ENCODE data around the gene SPINK8.
"Not testable (repeated sequence)": the region's sequence is repeated elsewhere in the genome, so short reads cannot be mapped to it uniquely, and the experiment has no call there.

The SPINK8 gene

DNA sequence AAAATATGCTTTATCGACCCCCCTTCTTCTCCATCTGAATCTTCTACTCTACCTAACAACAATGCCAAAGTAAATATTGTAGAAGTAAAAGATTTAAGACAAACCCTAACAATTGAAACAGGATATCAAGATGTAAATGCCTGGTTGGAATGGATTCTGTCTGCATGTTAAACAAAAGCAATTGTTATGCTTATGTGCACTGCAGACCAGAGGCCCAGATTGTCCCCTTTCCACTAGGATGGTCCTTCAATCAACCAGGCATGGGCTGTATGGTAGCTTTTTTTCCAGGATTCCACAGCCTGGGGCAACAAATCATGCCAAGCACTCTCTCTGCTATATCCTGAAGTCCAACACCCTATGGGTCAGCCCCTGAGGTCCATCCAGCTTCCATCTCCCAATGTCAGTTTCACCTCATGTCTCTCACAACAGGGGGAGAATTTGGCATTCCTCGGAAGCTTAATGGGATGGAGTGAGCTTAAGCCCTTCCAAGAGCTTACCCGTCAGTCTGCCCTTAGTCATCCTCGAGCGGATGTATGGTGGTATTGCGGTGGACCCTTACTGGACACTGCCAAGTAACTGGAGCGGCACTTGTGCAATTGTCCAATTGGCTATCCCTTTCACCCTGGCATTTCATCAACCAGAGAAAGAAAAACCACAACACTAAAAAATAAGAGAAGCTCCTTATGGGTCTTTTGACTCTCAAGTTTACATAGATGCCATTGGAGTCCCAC lies 56.4 kb downstream of the SPINK8 start:
- DNase-seq (ENCODE audit: low read depth) = no peak

DNA sequence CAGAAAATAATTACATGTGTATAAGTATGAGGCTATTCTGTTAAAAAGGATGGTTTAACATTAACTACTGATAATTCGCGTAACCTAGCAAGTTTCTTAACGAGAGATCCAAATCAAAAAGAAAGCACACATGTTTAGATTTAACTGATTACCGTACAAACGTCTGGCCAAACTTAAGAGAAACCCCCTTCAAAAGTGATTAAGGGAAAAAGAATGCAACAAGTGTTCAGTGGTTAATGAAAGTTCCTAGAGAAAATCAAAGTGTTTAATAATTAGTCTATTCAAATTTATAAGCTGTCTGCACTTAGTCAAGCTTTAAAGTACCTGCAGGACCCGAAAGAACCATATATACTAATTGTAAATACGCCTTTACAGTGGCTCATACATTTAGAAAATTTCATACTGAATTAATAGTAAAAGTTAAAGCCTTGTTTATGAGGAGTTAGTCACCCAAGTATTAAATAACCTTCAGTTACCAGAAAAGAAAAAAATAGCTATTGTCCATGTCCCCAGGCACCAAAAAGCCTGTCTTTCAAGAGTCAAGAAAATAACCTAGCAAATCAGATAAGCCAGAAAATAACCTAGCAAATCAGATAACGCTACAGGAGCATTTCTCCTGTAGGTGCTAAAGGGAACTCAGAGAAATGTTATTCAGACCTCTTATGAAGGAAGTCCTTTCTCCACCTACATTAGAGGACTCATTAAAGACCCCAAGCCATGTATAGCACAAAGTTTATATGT lies 58.0 kb downstream of the SPINK8 start:
- no peak for DNase-seq (ENCODE audit: low read depth)

DNA sequence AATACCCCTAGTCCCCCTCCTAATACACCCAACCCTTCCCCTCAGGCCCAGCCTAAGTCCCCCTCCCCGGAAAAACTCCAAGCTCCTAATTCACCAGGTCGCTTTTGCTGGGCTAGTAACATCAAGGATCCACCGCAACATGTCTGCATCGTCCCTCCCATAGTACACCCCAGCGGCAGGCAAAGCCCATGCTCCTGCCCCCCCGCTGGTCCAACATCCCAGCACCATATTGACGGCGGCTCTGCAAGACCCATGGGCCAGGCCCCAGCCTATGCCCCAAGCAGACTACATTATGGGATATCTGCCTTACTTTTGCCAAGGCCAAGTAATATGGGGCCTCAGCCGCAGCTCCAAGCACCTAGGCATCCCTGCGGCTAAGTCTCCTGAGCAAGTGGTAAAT lies 59.0 kb downstream of the SPINK8 start:
- no peak for DNase-seq (ENCODE audit: low read depth)

DNA sequence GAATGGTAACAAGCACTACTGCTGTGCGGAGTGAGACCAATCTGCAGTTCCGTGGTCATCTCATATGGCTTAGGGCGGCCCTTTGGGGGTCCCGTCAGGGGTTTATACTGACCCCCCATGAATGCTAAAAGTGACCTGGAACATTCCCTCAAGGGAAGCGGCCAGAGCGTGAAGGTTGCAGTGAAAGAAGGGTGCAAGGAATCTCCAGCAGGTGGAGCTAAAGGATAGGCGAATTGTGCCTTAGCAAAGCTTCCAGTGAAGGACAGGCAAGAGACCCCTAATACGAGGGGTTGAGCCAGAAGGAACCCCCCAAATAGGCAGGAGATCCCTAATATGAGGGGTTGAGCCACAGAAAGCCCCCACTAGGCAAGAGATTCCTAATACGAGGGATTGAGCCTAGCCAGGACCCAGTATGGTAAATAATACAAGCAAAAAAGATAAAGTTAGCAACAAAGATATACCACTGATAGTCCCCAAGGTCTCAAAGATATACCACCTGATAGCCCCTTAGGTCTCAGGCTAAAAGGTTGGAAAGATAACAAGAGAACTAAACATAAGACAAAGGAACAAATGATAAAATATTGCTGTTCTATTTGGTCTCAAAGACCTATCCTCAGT lies 59.8 kb downstream of the SPINK8 start:
- DNase-seq (ENCODE audit: low read depth) = no peak

DNA sequence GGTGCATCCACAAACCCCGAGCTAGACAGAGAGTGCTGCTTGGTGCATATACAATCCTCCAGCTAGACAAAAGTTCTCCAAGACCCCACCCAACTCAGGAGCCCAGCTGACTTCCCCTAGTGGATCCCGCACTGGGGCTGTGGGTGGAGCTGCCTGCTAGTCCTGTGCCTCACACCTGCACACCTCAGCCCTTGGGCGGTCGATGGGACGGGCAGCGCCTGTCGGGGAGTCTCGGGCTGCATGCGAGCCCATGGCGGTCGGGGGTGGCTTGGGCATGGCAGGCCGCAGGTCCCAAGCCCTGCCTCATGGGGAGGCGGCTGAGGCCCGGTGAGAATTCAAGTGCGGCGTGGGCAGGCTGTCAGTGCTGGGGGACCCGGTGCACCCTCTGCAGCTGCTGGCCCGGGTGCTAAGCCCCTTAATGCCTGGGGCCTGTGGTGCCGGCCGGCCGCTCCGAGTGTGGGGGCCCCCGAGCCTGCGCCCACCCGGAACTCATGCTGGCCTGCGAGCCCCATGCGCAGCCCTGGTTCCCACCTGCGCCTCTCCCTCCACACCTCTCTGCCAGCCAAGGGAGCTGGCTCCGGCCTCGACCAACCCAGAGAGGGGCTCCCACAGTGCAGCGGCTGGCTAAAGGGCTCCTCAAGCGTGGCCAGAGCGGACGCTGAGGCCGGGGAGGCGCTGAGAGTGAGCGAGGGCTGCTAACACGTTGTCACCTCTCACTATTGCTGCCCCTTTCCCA lies 61.5 kb downstream of the SPINK8 start:
- DNase-seq (ENCODE audit: low read depth) = no peak

DNA sequence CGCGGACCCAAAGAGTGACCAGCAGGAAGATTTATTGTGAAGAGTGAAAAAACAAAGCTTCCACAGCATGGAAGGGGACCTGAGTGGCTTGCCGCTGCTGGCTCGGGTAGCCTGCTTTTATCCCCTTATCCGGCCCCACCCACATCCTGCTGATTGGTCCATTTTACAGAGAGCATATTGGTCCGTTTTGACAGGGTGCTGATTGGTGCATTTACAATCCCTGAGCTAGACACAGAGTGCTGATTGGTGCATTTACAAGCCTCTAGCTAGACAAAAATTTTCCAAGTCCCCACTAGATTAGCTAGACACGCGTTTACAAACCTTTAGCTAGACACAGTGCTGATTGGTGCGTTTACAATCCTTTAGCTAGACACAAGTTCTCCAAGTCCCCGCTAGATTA lies 62.2 kb downstream of the SPINK8 start:
- DNase-seq (ENCODE audit: low read depth) = not testable (repeated sequence)

DNA sequence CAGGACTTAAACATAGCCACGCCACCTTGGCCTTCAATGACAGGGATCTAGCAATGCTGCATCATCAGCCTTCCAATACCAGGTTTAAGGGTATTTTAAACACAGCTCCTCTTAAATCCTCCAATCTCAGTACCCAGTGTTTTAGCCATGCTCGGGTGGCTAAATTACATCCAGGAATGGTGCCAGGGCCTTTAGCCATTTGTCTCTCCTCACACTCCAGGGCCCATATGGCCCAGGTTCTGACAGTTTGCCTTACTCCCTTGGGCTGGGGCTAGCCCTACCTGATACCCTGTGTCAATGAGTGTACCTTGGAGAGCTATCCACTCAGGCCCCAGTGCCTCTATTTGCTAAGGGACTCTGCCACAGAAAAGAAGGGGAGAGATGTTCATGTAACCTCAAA lies 63.2 kb downstream of the SPINK8 start:
- no peak for DNase-seq (ENCODE audit: low read depth)

DNA sequence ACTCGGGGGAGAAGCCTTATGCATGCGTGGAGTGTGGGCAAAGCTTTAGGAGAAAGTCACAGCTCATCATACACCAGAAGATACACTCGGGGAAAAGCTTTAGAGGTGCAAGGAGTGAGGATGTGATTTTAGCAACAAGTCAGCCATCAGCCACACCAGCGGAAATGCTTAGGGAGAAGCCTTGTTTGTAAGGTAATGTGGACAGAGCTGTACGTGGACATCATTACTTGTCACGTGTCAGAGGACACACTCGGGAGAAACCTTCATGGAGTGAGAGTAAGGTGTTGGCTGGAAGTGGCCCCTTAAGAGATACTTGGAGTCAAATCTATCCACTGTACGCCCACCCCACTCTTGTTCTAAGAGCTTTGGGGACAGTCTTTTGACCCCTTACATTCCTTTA lies 63.9 kb downstream of the SPINK8 start:
- no peak for DNase-seq (ENCODE audit: low read depth)

DNA sequence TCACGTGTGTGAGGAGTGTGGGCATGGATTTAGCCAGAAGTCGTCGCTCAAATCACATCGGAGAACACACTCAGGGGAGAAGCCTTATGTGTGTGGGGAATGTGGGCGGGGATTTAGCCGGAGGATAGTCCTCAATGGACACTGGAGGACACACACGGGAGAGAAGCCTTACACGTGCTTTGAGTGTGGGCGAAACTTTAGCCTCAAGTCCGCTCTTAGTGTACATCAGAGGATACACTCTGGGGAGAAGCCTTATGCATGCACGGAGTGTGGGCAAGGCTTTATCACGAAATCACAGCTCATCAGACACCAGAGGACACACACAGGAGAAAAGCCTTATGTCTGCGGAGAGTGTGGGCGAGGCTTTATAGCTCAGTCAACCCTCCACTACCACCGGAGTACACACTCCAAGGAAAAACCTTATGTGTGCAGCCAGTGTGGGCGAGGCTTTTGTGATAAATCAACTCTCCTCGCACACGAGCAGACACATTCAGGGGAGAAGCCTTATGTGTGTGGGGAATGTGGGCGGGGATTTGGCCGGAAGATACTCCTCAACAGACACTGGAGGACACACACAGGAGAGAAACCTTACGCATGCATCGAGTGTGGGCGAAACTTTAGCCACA lies 64.4 kb downstream of the SPINK8 start:
- DNase-seq (ENCODE audit: low read depth) = no peak

DNA sequence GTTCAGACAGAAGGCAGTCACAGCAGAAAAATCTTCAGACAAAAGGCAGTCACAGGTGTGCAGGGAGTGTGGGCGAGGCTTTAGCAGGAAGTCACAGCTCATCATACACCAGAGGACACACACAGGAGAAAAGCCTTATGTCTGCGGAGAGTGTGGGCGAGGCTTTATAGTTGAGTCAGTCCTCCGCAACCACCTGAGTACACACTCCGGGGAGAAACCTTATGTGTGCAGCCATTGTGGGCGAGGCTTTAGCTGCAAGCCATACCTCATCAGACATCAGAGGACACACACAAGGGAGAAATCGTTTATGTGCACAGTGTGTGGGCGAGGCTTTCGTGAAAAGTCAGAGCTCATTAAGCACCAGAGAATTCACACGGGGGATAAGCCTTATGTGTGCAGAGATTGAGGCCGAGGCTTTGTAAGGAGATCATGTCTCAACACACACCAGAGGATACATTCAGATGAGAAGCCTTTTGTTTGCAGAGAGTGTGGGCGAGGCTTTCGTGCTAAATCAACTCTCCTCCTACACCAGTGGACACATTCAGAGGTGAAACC lies 65.0 kb downstream of the SPINK8 start:
- peak; percentile 44 for DNase-seq (ENCODE audit: low read depth)

DNA sequence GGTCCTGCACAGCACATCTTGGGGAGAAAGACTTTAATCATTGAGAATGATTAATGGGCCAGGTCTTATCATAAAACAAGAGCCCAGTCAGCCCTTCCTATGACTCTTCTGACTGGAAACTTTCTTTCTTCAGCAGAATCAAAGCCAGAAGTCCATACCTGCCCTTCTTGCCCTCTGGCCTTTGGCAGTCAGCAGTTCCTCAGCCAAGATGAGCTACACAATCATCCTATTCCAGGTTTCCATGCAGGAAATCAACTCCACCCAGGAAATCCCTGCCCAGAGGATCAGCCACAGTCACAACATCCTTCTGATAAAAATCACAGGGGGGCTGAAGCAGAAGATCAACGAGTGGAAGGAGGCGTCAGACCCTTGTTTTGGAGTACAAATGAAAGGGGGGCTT lies 65.7 kb downstream of the SPINK8 start:
- DNase-seq (ENCODE audit: low read depth) = no peak

DNA sequence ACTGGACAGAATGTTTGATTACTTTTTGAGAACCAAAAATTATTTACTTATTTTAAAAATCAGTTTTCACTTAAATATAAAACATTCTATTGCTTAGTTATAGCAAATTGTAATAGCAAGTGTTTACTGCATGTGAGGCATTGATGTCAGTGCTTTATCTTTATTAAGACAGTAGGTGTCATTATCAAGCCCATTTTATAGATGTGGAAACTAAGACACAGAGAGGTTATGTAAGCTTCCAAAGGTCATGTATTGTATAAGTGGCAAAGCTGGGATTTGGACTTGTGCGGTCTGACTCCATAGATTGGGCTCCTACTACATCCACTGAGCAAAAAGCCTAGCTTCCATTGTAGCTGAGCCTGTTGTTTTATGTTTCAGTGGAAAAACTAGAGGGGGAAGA lies 74.9 kb downstream of the SPINK8 start:
- no peak for DNase-seq (ENCODE audit: low read depth)
